HG02678 (cell line): ENCODE data around the gene KCNQ1.

Experiments used
- ATAC-seq: cut with Tn5 transposase; IDR thresholded peaks from one replicate; pipeline ENCODE4 v1.9.1; 2021; ENCODE audit warnings: mild to moderate bottlenecking, moderate library complexity; ENCODE audit not compliant: unreplicated experiment

Gene KCNQ1

DNA sequence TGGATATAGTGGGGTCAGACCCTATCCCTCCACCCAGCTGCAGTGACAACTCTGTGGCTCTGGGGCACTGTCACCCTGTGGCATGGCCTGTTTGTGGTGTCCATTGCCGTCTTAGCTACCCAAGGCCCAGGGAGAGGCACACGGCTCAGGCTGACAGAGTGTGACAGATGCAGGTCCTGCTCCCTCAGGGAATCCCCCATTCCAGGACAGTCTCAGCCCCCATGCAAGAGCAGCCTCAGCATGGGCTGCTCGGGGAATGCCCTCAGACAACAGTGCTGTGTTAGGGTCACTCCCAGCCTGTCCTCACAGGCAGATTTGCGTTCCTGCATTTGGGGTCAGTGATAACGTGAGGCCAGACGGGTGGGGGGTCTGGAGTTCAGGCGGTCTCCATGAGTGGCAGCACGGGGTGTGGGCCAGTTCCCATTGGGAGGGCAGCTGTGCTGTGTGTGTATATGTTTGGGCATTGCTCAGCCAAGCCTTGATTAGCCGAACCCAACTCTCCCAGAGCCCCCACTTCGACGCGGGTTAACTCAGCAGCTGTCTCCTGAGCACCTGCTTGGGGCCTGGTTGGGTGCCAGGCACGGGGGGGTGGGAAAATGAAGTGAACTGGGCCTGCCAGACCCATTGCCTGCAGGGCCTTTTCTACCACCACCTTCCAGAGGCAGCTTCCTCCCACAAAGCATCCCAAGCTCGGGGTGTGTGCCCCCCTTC is 260.2 kb downstream of the KCNQ1 start:
- ATAC-seq: no peak

DNA sequence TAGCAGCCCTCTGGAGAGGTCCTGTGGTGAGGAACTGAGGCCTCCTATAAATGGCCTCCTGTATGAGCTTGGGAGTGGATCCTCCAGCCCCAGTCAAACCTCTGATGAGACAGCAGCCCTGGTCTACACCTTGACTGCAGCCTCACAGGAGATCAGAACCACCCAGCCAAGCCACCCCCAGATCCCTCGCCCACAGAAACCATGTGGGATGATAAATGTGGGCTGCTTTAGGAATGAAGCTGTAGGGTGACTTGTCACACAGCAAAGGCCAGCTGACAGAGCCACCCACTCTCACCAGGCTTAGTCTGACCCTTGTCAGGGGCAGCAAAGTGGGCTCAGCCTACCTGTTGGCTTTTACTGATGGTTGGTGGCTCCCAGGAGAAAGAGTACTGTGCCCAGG is 261.5 kb downstream of the KCNQ1 start:
- ATAC-seq: no peak

DNA sequence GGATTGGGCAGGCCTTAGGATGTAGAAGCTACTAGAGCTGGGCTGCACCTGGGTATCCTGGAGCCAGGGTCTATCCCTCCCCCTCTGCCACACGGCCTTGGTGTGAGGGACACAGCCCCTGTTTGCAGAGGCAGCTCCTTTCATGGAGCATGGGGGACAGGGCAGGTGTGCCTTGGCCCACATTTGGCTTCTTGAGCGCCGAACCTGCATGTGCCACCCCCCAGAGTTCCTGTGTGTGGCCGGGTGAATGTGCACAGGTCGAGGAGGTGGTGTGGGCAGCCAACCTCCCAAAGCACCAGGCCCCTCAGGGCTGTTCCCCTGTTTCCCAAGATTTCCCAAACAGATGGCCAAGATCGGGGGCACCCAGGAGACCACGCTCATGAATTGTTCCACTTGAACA is 262.9 kb downstream of the KCNQ1 start:
- ATAC-seq: no peak

DNA sequence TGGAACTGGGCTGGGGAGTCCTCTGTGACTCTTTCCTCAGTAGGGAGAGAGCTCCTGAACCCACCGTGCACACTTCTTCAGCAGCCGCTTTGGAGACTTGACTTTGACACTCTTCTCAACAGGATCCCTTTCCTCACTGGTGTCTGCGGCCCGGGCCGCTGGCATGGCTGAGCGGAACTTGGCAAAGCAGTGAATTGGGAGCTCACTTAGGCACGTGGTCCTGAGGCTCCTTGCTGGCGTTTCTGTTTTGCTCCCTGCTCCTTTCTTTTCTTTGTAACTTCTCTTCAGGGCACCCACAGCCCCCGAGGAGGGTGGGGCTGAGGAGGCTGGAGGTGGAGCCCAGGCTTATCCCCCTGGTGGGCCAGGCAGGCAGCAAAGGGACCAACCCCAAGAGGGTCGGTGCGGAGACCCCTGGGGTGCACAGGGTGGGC is 263.4 kb downstream of the KCNQ1 start:
- no peak for ATAC-seq

DNA sequence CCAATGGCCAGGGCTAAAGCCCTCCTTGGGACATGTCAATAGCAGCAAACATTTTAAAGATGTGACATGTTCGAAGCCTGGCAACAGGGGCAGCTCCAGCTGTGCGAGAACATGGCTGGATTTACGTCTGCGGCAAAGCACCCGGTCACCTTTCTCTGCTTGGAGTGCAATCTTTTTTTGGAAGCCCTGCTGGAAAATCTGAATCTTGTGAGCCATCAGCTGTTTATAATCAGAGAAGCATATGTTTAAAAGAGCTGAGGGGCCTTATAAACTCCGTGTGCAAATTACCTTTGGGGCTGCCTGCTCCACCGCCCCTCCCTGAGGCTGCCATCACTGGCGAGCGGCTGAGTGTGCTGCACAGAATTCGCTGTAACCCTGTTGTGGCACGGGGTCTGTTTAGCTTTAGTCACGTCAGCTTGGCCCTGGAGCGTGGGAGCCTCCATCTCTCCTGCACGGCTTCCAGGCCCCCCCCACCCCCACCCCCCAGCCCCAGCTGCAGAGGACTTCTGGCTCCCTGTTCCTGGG is 264.0 kb downstream of the KCNQ1 start:
- ATAC-seq: no peak

DNA sequence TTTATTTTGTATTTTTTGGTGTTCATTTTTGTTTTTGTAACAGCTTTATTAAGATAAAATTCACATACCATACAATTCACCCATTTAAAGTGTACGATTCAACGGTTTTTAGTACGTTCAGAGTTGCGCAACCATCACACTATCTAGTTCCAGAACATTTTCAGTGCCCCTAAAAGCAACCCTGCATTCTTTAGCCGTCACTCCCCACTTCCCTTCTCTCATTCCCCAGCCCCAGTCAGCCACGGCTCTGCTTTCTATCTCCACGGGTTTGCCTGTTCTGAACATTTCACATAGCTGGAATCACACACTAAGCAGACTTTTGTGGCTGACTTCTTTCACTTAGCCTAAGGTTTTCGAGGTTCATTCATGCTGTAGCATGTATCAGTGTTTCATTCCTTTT is 264.6 kb downstream of the KCNQ1 start:
- no peak for ATAC-seq

- ATAC-seq: no peak
Observed at GRCh38 chr11:2711161-2711560, 266.4 kb downstream of the KCNQ1 start.

DNA sequence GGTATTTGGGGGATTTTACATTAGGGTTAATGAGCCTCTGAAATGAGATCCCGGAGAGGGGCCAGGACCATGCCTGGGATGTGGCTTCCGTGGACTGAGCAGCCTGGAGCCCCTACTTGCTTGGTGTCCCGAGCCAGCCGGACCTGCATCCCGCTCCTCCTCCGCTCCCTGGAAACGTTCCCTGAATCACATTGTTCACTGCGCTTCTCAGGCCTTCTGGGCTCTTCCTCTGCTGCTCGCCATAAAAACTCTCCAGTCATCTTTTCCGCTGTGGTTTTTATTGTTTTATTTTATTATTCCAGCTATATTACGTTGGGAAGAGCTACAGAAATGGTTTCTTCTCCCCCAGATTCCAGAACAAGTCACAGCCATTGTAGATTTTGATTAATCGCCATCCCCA is 268.3 kb downstream of the KCNQ1 start:
- ATAC-seq: no peak

DNA sequence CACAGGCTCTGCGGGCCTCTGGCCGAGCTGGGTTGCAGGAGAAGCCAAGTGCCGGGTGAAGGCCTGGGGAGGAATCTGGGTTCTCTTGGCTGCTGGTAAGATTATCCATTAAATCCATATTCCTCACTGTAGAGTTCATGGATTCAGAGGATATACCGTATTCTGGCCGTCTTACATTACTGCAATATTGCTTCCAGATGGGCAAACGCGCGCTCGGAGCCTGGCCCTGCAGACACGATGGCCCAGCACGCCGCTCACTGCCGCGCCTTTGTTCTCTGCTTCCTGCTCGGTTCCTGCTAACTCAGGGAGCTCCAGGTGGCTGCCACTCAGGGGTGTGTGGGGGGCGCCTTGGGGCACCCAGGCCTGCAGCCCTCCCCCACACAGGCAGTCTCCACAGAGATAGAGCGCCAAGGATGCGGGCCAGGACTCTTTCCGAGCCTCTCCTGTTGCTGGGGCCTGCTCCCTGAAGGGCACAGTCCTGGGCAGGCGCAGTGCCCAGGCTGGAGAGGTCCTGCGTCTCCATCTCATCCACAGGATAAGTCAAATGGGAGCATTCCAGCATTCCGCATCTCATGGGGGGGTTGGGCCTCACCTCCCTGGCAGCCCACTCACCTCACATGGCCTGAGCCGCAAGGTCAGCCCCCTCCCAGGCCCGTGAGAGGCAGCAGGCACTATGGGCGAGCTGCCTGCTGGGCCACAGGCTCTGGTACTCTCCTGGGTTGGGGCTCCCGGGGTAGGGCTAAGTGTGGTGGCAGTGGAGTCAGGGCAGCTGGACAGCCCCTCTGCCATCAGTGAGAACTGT is 269.1 kb downstream of the KCNQ1 start:
- ATAC-seq: no peak

GRCh38 chr11:2714463-2714800 is 269.6 kb downstream of the KCNQ1 start:
- no peak for ATAC-seq

- no peak for ATAC-seq
Observed at GRCh38 chr11:2714871-2715270, 270.1 kb downstream of the KCNQ1 start.

DNA sequence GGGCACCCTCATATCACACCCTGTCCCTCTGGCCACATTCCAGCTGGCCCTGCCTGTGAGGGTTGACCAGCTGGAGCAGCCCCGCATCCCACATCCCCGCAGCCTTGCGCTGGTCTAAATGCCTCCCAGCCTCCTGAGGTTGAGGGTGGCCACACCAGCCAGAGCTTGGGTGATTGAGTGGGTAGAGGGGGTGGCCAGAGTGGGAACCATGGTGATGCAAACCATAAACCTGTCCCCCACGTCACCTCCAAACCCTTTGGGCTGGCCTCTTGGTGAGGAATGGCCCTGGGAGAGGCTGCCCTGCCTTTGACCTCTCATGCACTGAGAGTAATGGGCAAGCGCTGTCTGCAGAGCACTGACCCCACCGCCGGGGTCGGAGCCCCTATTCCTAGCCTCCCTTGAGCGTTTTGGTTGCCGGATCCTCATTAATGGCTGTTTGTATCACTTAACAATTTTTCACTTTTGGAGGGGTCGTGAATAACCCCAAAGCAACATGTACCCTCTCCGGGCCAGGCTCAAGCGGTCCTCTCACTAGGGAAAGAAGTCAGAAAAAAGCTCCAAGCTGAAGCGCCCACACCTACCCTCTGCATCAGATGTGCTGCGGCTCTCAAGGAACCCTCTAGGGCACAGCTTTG is 271.0 kb downstream of the KCNQ1 start:
- no peak for ATAC-seq

DNA sequence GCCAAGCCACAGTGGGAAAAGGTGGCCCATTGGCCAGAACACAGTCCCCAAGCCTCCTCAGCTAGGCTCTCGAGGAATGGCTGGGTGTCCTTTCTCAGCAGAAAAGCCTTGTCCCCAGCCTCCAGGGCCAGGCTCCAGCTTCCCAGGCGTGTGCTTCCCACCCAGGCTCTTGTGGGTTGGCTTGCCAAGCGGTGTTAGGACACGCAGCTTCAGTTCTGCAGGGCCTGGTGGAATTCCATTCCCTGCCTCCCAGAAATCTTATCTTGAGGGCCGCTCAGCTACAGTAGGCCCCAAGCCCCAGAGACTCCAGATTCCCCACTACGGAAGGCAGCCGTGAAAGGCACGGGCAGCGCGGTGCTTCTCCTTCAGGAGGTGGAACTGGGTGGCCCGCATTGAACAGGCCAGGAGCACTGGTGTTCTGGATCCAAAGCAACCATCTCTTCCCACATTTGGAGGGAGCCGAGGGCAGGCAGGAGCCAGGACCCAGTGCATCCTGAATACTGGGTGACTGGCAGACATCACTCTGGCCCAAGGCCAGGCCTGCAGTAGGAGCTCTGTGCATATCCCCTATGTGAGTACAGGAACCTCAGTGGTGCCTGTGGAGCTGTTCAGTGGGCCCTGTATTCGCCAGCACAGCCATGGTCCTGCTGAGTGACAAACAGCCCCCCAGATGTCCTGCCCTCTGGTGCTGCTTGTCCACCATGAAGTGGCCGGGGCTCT is 271.7 kb downstream of the KCNQ1 start:
- no peak for ATAC-seq

- no peak for ATAC-seq
Observed at GRCh38 chr11:2717561-2718325, 272.9 kb downstream of the KCNQ1 start.

DNA sequence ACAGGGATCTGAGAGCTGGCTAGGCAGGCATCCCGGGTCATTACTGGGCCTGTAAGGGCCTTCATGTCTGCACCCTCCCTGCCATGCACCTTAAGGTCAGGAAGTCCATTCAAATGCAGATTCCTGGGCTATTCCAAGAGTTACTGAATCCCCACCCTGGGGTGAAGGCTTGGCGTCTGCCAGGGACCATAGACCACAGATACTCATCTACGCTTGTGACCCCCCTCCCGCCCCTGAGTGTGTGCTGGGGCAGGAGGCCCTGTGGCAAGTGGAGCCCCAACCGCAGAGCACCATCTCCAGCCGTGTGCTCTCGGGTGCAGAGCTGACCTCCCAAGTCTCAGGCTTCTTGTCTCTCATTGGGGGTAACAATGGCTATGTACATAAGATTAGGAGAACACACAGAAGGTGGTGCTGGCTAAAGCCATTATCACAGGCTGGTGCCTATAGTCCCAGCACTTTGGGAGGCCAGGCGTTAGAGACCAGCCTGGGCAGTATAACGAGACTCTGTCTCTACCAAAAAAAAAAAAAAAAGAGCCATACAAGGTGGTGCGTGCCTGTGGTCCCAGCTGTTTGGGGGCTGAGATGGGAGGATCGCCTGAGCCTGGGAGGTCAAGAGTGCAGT is 274.1 kb downstream of the KCNQ1 start:
- ATAC-seq: no peak

GRCh38 chr11:2719831-2720590 is 275.2 kb downstream of the KCNQ1 start:
- no peak for ATAC-seq

DNA sequence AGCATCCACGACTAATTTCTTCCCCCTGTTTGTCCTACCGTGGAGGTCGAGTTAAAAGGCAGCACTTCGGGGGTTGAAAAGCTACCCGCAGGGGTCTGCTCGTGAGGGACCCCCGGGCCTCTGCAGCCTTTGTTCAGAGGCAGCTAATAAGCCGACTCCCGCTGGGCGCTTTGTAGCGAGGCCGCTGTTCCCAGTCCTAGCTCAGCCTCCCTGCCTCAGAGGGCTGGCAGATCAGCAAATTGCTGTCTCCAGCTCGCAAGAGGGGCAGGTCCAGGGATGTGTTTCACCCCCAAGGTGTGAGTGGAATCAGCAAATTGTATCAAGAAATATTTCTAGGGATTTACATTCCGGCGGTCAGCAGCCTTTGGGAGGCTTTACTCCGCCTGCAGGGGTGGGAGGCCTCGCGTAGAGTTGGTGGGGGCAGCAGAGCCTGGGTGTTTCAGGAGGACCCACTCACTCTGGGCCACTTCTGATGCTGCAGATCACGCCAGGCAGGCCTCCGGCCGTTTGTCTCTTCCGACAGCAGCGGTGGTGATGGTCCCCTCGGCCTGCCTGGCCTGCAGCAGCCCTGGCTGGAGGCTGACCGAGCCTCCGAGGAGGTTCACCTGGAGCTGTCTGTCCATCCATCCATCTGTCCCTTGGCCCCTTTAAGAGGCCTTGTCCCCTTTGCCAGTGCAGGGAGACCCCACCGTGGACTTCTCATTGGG is 276.6 kb downstream of the KCNQ1 start:
- ATAC-seq: no peak

GRCh38 chr11:2722955-2723354 is 278.1 kb downstream of the KCNQ1 start:
- ATAC-seq: no peak

DNA sequence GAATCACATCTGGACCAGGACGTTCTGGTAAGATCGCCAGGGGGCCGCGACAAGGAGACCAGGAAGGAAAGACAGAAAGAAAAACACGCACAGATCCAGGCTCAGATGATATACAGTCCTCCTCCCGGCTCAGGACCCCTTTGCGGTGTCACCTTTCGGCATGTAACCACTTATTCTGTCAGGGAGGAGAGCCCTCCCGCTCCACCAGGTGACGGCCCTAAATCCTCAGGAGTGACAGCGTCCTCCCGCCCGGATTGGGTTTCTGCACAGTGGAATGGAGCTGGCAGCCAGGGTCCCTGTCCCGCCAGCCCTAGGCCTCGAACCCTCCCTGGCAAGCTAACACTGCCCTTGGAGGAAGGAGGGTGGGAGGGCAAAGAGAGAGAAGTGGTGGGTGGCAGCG is 279.3 kb downstream of the KCNQ1 start:
- no peak for ATAC-seq
